Frontal cortex (tissue), 4 donors: ENCODE measurements around the gene NTSR2. TPM values are rescaled to one million over a fixed set of nuclear protein-coding genes. Genes with fewer than 3 reads are reported as not detected.
"Not testable (repeated sequence)": the region's sequence is repeated elsewhere in the genome, so short reads cannot be mapped to it uniquely, and the experiment has no call there.

Experiments used
- DNase-seq, 2 donors: peaks; one replicate each; pipeline ENCODE4 v3.0.0; 2012; ENCODE audit warnings: low spot score in 2 of 2
- FAIRE-seq: peaks from 2 replicates; lab custom pipeline; 2012; peaks lifted over from hg19 to GRCh38; lab: Jason Lieb, UNC
- total RNA-seq: library from RNA; depleted of rRNA; stranded (reverse); fragments of >200 nt; gene quantifications from one replicate; pipeline ENCODE4 v1.2.3, GENCODE V29; 2014
- donor health status: control.
- donor health status: control.
- donor health status: control.

Gene NTSR2
- total RNA-seq, 1 donor from 2014 or later, result 0.82 TPM

GRCh38 chr2:11660396-11660795 lies 9.6 kb downstream of the NTSR2 start:
- FAIRE-seq, DNase-seq: not testable (repeated sequence)

GRCh38 chr2:11659851-11660250 lies 10.1 kb downstream of the NTSR2 start:
- FAIRE-seq (no peak), DNase-seq (no peak)

- FAIRE-seq, result no peak
- DNase-seq, result no peak
Measured at GRCh38 chr2:11659115-11659475, 10.9 kb downstream of the NTSR2 start.

GRCh38 chr2:11658208-11659114 lies 11.5 kb downstream of the NTSR2 start:
- no peak for FAIRE-seq

GRCh38 chr2:11657646-11658045 lies 12.3 kb downstream of the NTSR2 start:
- FAIRE-seq, result no peak
- DNase-seq, result no peak

More at GRCh38 chr2:11658208-11659114, 11.5 kb downstream of the NTSR2 start:
- no peak for DNase-seq

GRCh38 chr2:11657195-11657594 lies 12.8 kb downstream of the NTSR2 start:
- DNase-seq, result no peak
- no peak for FAIRE-seq

- DNase-seq (no peak), FAIRE-seq (no peak)
Measured at GRCh38 chr2:11656671-11657101, 13.3 kb downstream of the NTSR2 start.

- DNase-seq (no peak), FAIRE-seq (no peak)
Measured at GRCh38 chr2:11656252-11656651, 13.7 kb downstream of the NTSR2 start.

- DNase-seq (no peak), FAIRE-seq (no peak)
Measured at GRCh38 chr2:11655495-11655894, 14.5 kb downstream of the NTSR2 start.

- DNase-seq (peak; percentile 32 to 44), FAIRE-seq (no peak)
Measured at GRCh38 chr2:11652553-11652952, 17.4 kb downstream of the NTSR2 start.

- DNase-seq, result no peak
- FAIRE-seq, result no peak
Measured at GRCh38 chr2:11651856-11652548, 18.0 kb downstream of the NTSR2 start.

GRCh38 chr2:11649093-11649492 lies 20.9 kb downstream of the NTSR2 start:
- DNase-seq, result no peak
- no peak for FAIRE-seq

GRCh38 chr2:11647834-11648600 lies 22.0 kb downstream of the NTSR2 start:
- DNase-seq, result peak in 1 of 2 donors; percentile 30
- no peak for FAIRE-seq

GRCh38 chr2:11646530-11646929 lies 23.5 kb downstream of the NTSR2 start:
- DNase-seq (no peak), FAIRE-seq (no peak)

GRCh38 chr2:11644293-11644692 lies 25.7 kb downstream of the NTSR2 start:
- FAIRE-seq, result no peak
- no peak for DNase-seq

GRCh38 chr2:11642972-11643371 lies 27.0 kb downstream of the NTSR2 start:
- no peak for DNase-seq
- FAIRE-seq, result no peak

- FAIRE-seq (no peak), DNase-seq (no peak)
Measured at GRCh38 chr2:11640132-11640531, 29.9 kb downstream of the NTSR2 start.

GRCh38 chr2:11639503-11639902 lies 30.5 kb downstream of the NTSR2 start:
- FAIRE-seq (no peak), DNase-seq (no peak)

- FAIRE-seq (no peak), DNase-seq (no peak)
Measured at GRCh38 chr2:11637546-11637945, 32.4 kb downstream of the NTSR2 start.

- DNase-seq (no peak), FAIRE-seq (no peak)
Measured at GRCh38 chr2:11636593-11637295, 33.3 kb downstream of the NTSR2 start.
